Progenitor cell of endocrine pancreas (in vitro differentiated cells): ENCODE data around the gene HLA-C. TPM values are rescaled to one million over a fixed set of nuclear protein-coding genes. Genes with fewer than 3 reads are reported as not detected.
A peak's percentile ranks its signal among the peaks of the same experiment; 100 is the strongest.
"Not testable (repeated sequence)": the region's sequence is repeated elsewhere in the genome, so short reads cannot be mapped to it uniquely, and the experiment has no call there.

Experiments used
- DNase-seq: peaks from one replicate; pipeline ENCODE4 v3.0.0; 2021; ENCODE audit warnings: low spot score; ENCODE audit not compliant: unreplicated experiment
- H3K27ac Mint-ChIP-seq: 2 replicates; pipeline ENCODE4 v1.8.0; 2021; ENCODE audit warnings: mild to moderate bottlenecking, moderate library complexity, mixed read lengths
- H3K27me3 Mint-ChIP-seq: 2 replicates; pipeline ENCODE4 v1.8.0; 2021; ENCODE audit warnings: mixed read lengths
- H3K36me3 Mint-ChIP-seq: 2 replicates; pipeline ENCODE4 v1.8.0; 2022; ENCODE audit warnings: mixed read lengths; ENCODE audit not compliant: insufficient read depth
- H3K4me1 Mint-ChIP-seq: 2 replicates; pipeline ENCODE4 v1.8.0; 2021; ENCODE audit warnings: low read depth, mixed read lengths
- H3K4me3 Mint-ChIP-seq: 2 replicates; pipeline ENCODE4 v1.8.0; 2021; ENCODE audit warnings: low read depth, mild to moderate bottlenecking, moderate library complexity, mixed read lengths
- H3K9me3 Mint-ChIP-seq: 2 replicates; pipeline ENCODE4 v1.8.0; 2021; ENCODE audit warnings: low read depth, mixed read lengths
- CTCF ChIP-seq: fragments of 200-600 bp; sonication (generic); IDR thresholded peaks from one replicate; pipeline ENCODE4 v1.5.0; 2021; ENCODE audit warnings: antibody characterized with exemption, mild to moderate bottlenecking; ENCODE audit not compliant: unreplicated experiment
- total RNA-seq: library from RNA; stranded (reverse); gene quantifications from 2 replicates; pipeline ENCODE4 v1.2.1, GENCODE V29; 2021

The HLA-C gene
- total RNA-seq, 1 donor from 2014 or later = 137 TPM

DNA sequence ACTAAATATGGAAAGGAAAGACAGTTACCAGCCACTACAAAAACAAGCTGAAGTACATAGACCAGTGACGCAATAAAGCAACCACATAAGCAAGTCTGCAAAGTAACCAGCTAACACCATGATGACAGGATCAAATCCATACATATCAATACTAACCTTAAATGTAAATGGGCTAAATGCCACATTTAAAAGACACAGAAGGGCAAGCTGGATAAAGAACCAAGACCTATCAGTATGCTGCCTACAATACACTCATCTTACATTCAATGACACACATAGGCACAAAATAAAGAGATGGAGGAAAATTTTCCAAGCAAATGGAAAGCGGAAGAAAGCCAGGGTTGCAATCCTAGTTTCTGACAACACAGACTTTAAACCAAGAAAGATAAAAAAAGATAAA lies 24.1 kb downstream of the HLA-C start:
- Mint-ChIP-seq H3K4me3 (no peak overlapping the region), H3K36me3 (no peaks in the 10 kb centered on the region), H3K9me3 (peaks cover 25% of the 10 kb centered on the region), H3K27me3 (no peaks in the 10 kb centered on the region), H3K4me1 (peaks cover 3% of the 10 kb centered on the region), H3K27ac (no peak overlapping the region)
- DNase-seq = no peak
- TF ChIP-seq CTCF = no peak

GRCh38 chr6:31246051-31246521 lies 25.8 kb downstream of the HLA-C start:
- DNase-seq = no peak
- Mint-ChIP-seq H3K27me3 (peaks cover under 1% of the 10 kb centered on the region), H3K9me3 (peaks cover 25% of the 10 kb centered on the region), H3K27ac (peak overlapping the region; percentile 38), H3K4me3 (no peak overlapping the region), H3K4me1 (peaks cover 3% of the 10 kb centered on the region), H3K36me3 (no peaks in the 10 kb centered on the region)
- no peak for TF ChIP-seq CTCF

DNA sequence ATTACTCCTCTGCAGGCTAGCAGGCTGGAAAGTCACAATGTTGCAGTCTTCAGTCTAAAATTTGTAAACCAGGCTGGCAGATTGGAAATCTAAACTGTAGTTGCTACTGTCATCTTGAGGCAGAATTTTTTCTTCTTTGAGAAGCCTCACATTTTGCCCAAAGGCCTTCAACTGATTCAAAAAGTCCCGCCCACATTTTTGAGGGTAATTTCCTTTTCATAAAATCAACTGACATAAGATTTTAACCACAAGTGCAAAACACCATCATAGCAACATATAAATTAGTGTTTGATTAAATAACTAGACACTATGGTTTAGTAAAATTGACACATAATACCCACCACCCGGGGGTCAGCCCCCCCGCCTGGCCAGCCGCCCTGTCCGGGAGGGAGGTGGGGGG lies 28.4 kb downstream of the HLA-C start:
- H3K27ac Mint-ChIP-seq = no peak overlapping the region
- H3K4me3 Mint-ChIP-seq = no peak overlapping the region
- DNase-seq = no peak
- TF ChIP-seq CTCF = no peak
- H3K36me3 Mint-ChIP-seq = no peaks in the 10 kb centered on the region
- peaks cover 17% of the 10 kb centered on the region for H3K9me3 Mint-ChIP-seq
- peaks cover 3% of the 10 kb centered on the region for H3K27me3 Mint-ChIP-seq
- H3K4me1 Mint-ChIP-seq = peaks cover 3% of the 10 kb centered on the region

DNA sequence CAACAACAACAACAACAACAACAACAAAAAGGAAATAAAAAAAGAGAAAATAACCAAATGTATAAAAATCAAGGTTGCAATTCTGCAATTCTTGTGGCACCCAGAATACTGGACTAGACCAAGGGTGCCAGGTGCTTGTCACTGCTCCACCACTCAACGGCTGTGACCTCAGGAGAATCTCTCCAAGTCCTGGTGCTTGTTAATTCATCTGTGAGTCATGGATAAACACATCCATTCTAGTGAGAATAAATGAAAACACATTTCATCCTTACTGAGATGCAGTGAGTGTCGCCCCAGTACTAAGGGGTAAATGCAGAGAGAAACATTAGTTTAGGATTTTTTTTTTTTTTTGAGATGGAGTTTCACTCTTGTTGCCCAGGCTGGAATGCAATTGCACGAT lies 32.0 kb downstream of the HLA-C start:
- H3K27ac Mint-ChIP-seq = no peak overlapping the region
- H3K9me3 Mint-ChIP-seq = no peaks in the 10 kb centered on the region
- DNase-seq = no peak
- peaks cover 5% of the 10 kb centered on the region for H3K27me3 Mint-ChIP-seq
- no peak for TF ChIP-seq CTCF
- no peaks in the 10 kb centered on the region for H3K36me3 Mint-ChIP-seq
- H3K4me1 Mint-ChIP-seq = no peaks in the 10 kb centered on the region
- no peak overlapping the region for H3K4me3 Mint-ChIP-seq

DNA sequence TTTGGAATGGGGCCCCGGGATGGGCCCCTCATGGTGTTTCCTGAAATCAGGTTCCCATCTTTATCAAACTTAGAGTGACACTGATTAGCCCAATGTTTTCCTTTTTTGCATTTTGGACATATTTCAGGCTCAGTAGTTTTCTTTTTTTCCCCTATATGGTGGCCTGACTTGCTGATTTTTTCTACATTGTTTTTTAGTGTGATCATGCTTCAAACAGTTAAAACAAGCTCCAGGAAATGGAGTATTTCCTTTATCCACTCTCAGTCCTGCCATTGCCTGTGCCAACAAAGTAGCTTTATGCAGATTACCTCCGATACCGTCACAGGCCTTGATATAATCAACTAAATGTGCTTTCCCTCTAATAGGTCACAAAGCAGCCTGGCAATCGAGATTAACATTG lies 37.8 kb downstream of the HLA-C start:
- H3K36me3 Mint-ChIP-seq, H3K9me3 Mint-ChIP-seq, H3K4me1 Mint-ChIP-seq, DNase-seq, H3K27ac Mint-ChIP-seq, H3K4me3 Mint-ChIP-seq: not testable (repeated sequence)
- H3K27me3 Mint-ChIP-seq = peaks cover 17% of the 10 kb centered on the region

DNA sequence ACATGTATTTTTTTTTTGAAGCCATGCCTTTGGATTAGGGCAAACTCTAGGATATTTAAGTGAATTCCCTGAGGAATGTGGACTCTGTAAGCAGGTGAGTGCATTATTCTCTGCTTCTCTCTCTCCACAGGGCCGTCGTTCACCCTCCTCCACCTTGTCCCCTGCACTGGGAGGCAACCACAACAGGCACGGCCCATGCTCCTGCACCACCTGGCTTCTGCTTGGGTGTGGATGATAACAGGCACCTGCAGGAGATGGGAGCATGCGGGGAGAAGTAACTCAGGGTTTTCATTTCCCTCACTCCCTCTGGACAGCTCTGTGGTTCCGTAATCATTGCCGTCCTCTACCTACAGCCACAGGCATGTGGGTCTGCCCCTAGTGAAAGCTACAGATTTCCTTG lies 43.4 kb downstream of the HLA-C start:
- no peaks in the 10 kb centered on the region for H3K36me3 Mint-ChIP-seq
- H3K4me1 Mint-ChIP-seq = no peaks in the 10 kb centered on the region
- no peaks in the 10 kb centered on the region for H3K9me3 Mint-ChIP-seq
- no peak for TF ChIP-seq CTCF
- H3K27me3 Mint-ChIP-seq = peaks cover 26% of the 10 kb centered on the region
- H3K4me3 Mint-ChIP-seq = no peak overlapping the region
- DNase-seq = no peak
- no peak overlapping the region for H3K27ac Mint-ChIP-seq
